ENCODE results near the gene MYBBP1A.
A peak's percentile ranks its signal among the peaks of the same experiment; 100 is the strongest.

The MYBBP1A gene

GRCh38 chr17:4533523-4534504 is 21.4 kb downstream of the MYBBP1A start:
- in situ Hi-C loops (cut with HindIII; ENCODE audit: low pct_unique_long_range_greater_than_20kb, low sequenced_read_pairs): no loop called here
- DNase-seq (ENCODE audit: low read depth in 1 of 2, low spot score in 1 of 2): peak in 1 of 2 experiments; percentile 31
- TF ChIP-seq JUND (IDR thresholded peaks at IDR 0.05; ENCODE audit: low read depth): no peak

- in situ Hi-C loops (cut with HindIII; ENCODE audit: low pct_unique_long_range_greater_than_20kb, low sequenced_read_pairs): no loop called here
- no peak for DNase-seq (ENCODE audit: low read depth in 1 of 2, low spot score in 1 of 2)
- TF ChIP-seq JUND (IDR thresholded peaks at IDR 0.05; ENCODE audit: low read depth): no peak
These were observed 22.2 kb downstream of the MYBBP1A start for GRCh38 chr17:4532860-4533522.

GRCh38 chr17:4531988-4532736 is 23.0 kb downstream of the MYBBP1A start:
- in situ Hi-C loops (cut with HindIII; ENCODE audit: low pct_unique_long_range_greater_than_20kb, low sequenced_read_pairs): no loop called here
- no peak for DNase-seq (ENCODE audit: low read depth in 1 of 2, low spot score in 1 of 2)
- no peak for TF ChIP-seq JUND (IDR thresholded peaks at IDR 0.05; ENCODE audit: low read depth)

- TF ChIP-seq JUND (IDR thresholded peaks at IDR 0.05; ENCODE audit: low read depth): no peak
- in situ Hi-C loops (cut with HindIII; ENCODE audit: low pct_unique_long_range_greater_than_20kb, low sequenced_read_pairs): no loop called here
- no peak for DNase-seq (ENCODE audit: low read depth in 1 of 2, low spot score in 1 of 2)
These were observed 24.1 kb downstream of the MYBBP1A start for GRCh38 chr17:4530799-4531730.

- in situ Hi-C loops (cut with HindIII; ENCODE audit: low pct_unique_long_range_greater_than_20kb, low sequenced_read_pairs): no loop called here
- no peak for DNase-seq (ENCODE audit: low read depth in 1 of 2, low spot score in 1 of 2)
- TF ChIP-seq JUND (IDR thresholded peaks at IDR 0.05; ENCODE audit: low read depth): no peak
These were observed 25.5 kb downstream of the MYBBP1A start for GRCh38 chr17:4529533-4530152.

- DNase-seq (ENCODE audit: low read depth in 1 of 2, low spot score in 1 of 2): no peak
- in situ Hi-C loops (cut with HindIII; ENCODE audit: low pct_unique_long_range_greater_than_20kb, low sequenced_read_pairs): no loop called here
- TF ChIP-seq JUND (IDR thresholded peaks at IDR 0.05; ENCODE audit: low read depth): no peak
These were observed 27.5 kb downstream of the MYBBP1A start for GRCh38 chr17:4527566-4528125.

- TF ChIP-seq JUND (IDR thresholded peaks at IDR 0.05; ENCODE audit: low read depth): no peak
- in situ Hi-C loops (cut with HindIII; ENCODE audit: low pct_unique_long_range_greater_than_20kb, low sequenced_read_pairs): no loop called here
- DNase-seq (ENCODE audit: low read depth in 1 of 2, low spot score in 1 of 2): no peak
These were observed 28.1 kb downstream of the MYBBP1A start for GRCh38 chr17:4527134-4527533.

- no peak for DNase-seq (ENCODE audit: low read depth in 1 of 2, low spot score in 1 of 2)
- TF ChIP-seq JUND (IDR thresholded peaks at IDR 0.05; ENCODE audit: low read depth): no peak
- in situ Hi-C loops (cut with HindIII; ENCODE audit: low pct_unique_long_range_greater_than_20kb, low sequenced_read_pairs): no loop called here
These were observed 29.3 kb downstream of the MYBBP1A start for GRCh38 chr17:4525691-4526397.

GRCh38 chr17:4523946-4524345 is 31.2 kb downstream of the MYBBP1A start:
- TF ChIP-seq JUND (IDR thresholded peaks at IDR 0.05; ENCODE audit: low read depth): no peak
- in situ Hi-C loops (cut with HindIII; ENCODE audit: low pct_unique_long_range_greater_than_20kb, low sequenced_read_pairs): no loop called here
- no peak for DNase-seq (ENCODE audit: low read depth in 1 of 2, low spot score in 1 of 2)

GRCh38 chr17:4522661-4523060 is 32.5 kb downstream of the MYBBP1A start:
- DNase-seq (ENCODE audit: low read depth in 1 of 2, low spot score in 1 of 2): no peak
- TF ChIP-seq JUND (IDR thresholded peaks at IDR 0.05; ENCODE audit: low read depth): no peak
- in situ Hi-C loops (cut with HindIII; ENCODE audit: low pct_unique_long_range_greater_than_20kb, low sequenced_read_pairs): no loop called here
